ENCODE results near the gene ARMC2.

DNA sequence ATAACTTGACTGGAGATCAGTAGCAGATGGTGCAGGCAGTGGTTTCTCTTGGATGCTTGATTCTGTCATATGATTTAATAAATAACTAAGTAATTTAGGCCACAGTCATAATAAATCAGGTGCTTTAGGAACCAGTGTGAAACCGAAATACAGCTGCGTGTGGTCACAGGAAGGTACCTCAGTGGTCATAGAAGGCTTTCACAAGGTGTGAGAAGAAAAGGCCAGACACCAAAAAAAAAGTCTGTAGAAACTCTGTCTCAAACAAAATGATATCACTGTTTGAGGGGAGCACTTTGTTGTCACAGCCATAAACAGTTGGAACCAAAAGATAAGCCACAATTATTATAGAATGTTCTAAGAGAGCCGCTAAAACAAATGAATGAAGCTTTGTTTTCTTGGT is 56.5 kb downstream of the ARMC2 start:
- TF ChIP-seq EZH2 (IDR thresholded peaks at IDR 0.05; ENCODE audit: insufficient read depth, poor library complexity, severe bottlenecking): no peak
- no peak for TF ChIP-seq EZH2phosphoT487 (IDR thresholded peaks at IDR 0.05; ENCODE audit: insufficient read depth, low read depth)

All from GM23248 (cell line).